Measurements from ENCODE around the gene IL10RA.
A peak's percentile ranks its signal among the peaks of the same experiment; 100 is the strongest.

IL10RA gene

DNA sequence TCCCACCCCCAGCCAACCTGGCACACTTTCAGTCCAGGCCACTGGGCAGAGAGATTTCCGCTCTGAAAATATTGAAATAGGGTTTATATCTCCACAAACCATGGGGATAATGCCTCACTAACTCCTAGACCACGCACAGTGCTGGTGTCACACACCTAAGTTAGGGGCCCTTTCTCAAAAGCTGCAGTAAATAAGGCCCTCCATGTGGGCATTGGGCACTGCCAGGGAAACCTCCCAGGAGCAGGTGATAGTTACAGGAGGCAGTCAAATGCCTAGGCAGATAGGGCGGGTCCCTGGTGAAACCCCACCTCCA, 3.1 kb upstream of the IL10RA start:
- in situ Hi-C loops (cut with MboI; ENCODE audit: low pct_unique_long_range_greater_than_20kb, low sequenced_read_pairs) = no loop called here
- no peak for DNase-seq

DNA sequence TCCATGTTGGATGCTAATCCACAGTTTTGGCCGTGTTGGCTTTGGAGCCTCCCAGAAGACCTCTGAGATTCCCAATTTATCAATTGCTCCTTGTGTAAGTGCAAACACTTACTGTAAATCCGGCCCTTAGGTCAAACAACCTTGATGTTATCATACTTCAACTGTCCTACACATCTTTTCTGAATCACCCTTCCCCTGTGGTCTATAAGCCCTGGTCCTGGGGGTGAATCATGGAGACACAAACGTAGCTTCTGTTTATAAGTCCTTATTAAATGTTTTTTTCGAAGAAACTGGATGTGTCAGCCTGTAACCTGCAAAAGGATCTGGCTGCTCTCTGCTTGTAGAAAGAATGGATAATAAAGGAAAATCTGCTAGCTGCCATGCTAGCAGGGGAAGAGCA, 1.7 kb upstream of the IL10RA start:
- in situ Hi-C loops (cut with MboI; ENCODE audit: low pct_unique_long_range_greater_than_20kb, low sequenced_read_pairs) = no loop called here
- DNase-seq = no peak

DNA sequence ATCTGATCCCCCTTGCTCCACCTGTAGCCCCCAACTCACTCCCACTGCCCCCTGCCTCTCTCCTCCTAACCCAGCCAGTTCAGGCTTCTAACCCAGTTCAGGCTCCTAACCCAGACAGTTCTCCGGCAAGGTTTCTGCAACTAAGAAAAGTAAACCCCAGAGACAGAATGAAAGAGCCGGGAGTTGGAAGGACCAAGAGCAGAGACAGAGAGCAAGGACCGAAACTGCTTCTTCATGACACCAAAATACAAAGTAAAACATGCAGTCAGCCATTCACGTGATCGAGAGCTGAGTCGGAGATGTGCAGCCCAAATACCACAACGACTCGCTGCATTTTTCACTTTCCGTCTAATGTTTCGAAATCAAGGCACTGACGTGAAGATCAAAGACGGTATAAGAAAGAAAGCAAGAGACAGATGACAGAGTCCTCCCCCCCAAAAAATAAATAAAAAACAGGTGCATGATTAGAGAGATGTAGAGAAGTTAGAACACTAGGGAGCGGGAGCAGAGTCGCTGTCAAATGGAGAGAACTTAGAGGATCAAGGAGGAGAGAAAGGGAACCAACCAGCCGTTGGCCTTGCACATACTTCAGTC, 884 bp downstream of the IL10RA start:
- in situ Hi-C loops (cut with MboI; ENCODE audit: low pct_unique_long_range_greater_than_20kb, low sequenced_read_pairs) = no loop called here
- DNase-seq = no peak

DNA sequence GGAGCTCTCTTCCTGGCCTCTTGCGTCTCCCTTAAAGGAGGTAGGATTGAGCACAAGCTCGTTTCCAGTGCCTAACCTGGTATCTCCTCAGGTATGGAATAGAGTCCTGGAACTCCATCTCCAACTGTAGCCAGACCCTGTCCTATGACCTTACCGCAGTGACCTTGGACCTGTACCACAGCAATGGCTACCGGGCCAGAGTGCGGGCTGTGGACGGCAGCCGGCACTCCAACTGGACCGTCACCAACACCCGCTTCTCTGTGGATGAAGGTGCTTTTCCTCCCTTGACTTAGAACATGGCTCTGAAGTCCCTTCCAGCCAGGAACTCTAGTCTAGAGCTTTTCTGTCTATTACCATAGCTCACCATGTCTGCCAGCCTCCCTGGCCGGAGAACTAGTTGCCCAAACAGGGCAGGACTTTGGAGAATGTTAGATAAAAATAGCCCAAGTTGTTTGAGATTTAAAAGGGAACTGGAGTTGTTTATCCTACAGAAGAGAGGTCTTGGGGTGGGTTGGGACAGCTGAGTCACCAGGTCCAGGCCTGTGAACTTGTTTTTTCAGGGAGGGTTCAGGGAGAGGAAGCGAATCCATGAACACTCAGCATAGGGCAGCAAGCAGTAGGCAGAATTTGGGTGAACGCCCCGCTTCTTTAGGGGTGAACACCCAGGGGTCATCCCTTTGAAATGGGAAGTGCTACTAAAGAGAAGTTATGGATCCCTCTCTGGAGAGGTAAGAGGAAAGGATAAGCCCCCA, 3.3 kb downstream of the IL10RA start:
- in situ Hi-C loops (cut with MboI; ENCODE audit: low pct_unique_long_range_greater_than_20kb, low sequenced_read_pairs) = no loop called here
- no peak for DNase-seq

DNA sequence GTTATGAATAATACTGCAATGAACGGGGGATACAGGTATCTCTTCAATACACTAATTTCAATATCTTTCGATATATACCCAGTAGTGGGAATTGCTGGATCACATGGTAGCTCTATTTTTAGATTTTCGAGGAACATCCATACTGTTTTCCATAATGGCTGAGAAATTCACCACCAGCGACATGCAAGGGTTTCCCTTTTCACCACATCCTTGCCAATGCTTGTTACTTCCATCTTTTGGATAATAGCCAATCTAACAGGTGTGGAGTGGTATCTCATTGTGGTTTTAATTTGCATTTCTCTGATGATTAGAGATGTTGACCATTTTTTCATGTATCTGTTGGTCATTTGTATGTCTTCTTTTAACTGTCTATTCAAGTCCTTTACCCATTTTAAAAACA, 5.9 kb downstream of the IL10RA start:
- in situ Hi-C loops (cut with MboI; ENCODE audit: low pct_unique_long_range_greater_than_20kb, low sequenced_read_pairs) = no loop called here
- DNase-seq = no peak

DNA sequence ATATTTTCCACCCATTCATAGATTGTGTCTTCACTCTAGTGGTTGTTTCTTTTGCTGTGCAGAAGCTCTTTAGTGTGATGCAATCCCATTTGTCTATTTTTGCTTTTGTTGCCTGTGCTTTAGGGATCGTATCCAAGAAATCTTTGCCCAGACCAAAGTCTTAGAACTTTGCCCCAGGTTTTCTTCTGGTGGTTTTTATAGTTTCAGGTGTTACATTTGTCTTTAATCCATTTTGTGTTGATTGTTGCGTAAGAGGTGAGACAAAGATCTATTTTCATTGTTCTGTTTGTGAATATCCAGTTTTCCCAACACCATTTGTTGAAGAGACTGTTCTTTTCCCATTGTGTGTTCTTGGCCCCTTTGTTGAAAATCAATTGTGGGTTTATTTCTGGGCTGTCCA, 6.4 kb downstream of the IL10RA start:
- no peak for DNase-seq
- in situ Hi-C loops (cut with MboI; ENCODE audit: low pct_unique_long_range_greater_than_20kb, low sequenced_read_pairs) = no loop called here

DNA sequence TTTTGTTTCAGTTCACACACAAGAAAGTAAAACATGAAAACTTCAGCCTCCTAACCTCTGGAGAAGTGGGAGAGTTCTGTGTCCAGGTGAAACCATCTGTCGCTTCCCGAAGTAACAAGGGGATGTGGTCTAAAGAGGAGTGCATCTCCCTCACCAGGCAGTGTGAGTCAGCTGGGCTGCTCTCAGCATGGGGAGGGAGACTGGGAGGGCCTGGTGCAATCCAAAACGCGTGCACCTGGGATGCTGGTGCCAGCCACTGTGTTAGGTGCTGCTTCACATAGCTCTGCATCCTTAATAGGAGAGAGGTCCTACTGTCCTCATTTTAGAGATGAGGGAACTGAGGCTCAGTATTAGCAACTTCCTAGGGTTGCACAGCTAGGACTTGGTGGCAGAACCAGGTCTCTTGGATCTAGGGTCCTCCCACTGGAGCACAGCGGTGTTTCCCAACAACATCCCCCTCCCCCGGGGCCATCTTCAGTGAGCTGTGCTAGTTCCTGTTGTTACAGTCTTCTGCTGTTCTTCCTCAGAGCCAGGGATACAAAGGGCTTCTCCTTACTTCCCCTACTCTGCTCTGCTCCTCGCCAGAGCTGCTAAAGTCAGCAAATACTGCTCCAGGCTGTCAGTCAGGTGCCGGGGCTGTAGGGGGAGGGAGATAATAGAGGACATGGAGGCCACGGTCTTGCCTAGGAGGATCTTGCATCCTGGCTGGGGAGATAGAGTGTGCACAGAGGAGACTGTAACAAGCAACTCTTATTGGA, 8.0 kb downstream of the IL10RA start:
- peak; percentile 45 for DNase-seq
- in situ Hi-C loops (cut with MboI; ENCODE audit: low pct_unique_long_range_greater_than_20kb, low sequenced_read_pairs) = no loop called here

DNA sequence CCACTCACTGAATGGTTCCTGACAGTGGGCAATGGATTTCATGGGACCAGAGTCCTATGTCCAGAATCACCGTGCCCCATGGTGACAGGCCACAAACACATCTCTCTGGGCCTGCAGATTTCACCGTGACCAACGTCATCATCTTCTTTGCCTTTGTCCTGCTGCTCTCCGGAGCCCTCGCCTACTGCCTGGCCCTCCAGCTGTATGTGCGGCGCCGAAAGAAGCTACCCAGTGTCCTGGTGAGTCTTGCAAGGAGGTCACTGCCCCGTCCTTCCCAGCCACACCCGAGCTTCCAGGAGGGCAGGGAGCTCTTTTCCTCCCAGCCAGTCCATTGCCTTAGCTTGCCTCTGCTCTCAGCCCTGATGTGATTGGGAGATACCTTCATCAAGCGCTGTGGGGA, 9.3 kb downstream of the IL10RA start:
- in situ Hi-C loops (cut with MboI; ENCODE audit: low pct_unique_long_range_greater_than_20kb, low sequenced_read_pairs) = no loop called here
- no peak for DNase-seq

DNA sequence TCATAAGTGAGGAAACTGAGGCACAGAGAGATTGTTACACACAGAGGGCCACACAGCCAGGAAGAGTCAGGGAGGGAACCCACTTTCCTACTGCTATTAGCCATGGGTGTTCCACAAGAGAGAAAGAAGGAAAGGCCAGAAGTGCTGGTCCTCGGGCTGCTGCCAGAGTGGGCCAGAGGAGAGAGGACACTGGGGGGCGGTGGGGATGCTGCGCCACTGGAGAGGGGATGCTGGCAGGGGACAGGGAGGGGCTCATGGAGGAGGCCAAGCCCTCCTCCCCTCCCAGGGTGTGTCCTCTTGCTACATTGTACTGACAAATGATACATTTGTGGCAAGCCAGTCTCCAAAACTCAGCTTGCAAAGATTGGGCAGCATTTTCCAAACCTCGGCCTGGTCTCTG, 9.9 kb downstream of the IL10RA start:
- DNase-seq = no peak
- in situ Hi-C loops (cut with MboI; ENCODE audit: low pct_unique_long_range_greater_than_20kb, low sequenced_read_pairs) = no loop called here

DNA sequence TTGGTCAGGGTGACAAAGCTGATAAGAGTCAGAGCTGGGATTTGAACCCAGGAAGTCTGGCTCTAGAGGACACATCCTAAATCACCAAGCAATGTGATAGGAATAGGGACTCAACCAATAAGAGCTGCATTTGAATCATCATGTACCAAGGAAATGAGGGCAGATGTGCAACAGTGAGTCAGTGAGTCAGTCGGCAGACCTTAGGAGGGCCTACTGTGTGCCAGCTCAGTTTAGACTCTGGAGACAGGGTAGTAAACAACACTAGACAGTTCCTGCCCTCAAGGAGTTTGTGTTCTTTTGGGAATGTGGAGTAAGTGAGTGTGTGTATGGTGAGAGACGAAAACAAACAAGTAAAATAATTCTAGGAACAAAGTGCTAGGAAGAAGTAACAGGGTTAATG, 11.2 kb downstream of the IL10RA start:
- no peak for DNase-seq
- in situ Hi-C loops (cut with MboI; ENCODE audit: low pct_unique_long_range_greater_than_20kb, low sequenced_read_pairs) = no loop called here

DNA sequence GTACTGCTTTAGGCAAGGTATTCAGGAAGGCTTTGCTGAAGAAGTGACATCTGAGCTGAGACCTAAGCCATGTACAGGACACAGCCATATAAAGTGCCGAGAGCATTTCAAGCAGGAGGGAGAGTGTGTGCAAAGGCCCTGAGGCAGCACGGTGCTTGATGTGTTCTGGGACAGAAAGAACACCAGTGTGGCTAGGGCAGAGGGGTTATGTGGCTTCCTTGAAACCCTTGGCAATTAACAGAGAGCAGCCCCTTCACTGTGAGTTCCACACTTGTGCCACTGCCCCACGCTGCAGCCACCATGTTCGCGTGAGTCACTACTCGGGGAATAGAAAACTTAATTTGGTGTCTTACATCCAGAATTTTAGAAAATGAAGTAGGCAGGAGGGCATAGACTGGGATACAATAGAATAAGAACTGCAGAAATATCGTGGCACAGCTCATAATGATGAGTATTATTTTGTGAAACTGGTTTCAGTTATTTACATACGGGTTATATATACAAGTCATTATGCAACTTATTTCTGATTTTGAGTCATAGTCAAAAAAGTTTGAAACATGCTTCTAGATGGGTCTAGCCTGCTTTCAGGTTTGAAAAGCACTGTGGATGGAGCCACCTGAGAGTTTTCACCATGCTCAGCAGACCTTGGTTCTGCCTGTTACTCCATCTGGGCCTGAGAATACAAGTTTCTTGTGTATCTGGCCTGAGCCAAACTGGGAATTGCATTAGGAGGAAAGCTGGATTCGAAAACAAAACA, 11.8 kb downstream of the IL10RA start:
- in situ Hi-C loops (cut with MboI; ENCODE audit: low pct_unique_long_range_greater_than_20kb, low sequenced_read_pairs) = no loop called here
- DNase-seq = no peak

DNA sequence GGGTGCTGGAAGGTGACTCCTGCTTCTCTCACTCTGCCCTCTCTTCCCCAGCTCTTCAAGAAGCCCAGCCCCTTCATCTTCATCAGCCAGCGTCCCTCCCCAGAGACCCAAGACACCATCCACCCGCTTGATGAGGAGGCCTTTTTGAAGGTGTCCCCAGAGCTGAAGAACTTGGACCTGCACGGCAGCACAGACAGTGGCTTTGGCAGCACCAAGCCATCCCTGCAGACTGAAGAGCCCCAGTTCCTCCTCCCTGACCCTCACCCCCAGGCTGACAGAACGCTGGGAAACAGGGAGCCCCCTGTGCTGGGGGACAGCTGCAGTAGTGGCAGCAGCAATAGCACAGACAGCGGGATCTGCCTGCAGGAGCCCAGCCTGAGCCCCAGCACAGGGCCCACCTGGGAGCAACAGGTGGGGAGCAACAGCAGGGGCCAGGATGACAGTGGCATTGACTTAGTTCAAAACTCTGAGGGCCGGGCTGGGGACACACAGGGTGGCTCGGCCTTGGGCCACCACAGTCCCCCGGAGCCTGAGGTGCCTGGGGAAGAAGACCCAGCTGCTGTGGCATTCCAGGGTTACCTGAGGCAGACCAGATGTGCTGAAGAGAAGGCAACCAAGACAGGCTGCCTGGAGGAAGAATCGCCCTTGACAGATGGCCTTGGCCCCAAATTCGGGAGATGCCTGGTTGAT, 12.6 kb downstream of the IL10RA start:
- DNase-seq = no peak
- in situ Hi-C loops (cut with MboI; ENCODE audit: low pct_unique_long_range_greater_than_20kb, low sequenced_read_pairs) = no loop called here

DNA sequence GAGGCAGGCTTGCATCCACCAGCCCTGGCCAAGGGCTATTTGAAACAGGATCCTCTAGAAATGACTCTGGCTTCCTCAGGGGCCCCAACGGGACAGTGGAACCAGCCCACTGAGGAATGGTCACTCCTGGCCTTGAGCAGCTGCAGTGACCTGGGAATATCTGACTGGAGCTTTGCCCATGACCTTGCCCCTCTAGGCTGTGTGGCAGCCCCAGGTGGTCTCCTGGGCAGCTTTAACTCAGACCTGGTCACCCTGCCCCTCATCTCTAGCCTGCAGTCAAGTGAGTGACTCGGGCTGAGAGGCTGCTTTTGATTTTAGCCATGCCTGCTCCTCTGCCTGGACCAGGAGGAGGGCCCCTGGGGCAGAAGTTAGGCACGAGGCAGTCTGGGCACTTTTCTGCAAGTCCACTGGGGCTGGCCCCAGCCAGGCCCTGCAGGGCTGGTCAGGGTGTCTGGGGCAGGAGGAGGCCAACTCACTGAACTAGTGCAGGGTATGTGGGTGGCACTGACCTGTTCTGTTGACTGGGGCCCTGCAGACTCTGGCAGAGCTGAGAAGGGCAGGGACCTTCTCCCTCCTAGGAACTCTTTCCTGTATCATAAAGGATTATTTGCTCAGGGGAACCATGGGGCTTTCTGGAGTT, 13.3 kb downstream of the IL10RA start:
- in situ Hi-C loops (cut with MboI; ENCODE audit: low pct_unique_long_range_greater_than_20kb, low sequenced_read_pairs) = no loop called here
- DNase-seq = no peak

DNA sequence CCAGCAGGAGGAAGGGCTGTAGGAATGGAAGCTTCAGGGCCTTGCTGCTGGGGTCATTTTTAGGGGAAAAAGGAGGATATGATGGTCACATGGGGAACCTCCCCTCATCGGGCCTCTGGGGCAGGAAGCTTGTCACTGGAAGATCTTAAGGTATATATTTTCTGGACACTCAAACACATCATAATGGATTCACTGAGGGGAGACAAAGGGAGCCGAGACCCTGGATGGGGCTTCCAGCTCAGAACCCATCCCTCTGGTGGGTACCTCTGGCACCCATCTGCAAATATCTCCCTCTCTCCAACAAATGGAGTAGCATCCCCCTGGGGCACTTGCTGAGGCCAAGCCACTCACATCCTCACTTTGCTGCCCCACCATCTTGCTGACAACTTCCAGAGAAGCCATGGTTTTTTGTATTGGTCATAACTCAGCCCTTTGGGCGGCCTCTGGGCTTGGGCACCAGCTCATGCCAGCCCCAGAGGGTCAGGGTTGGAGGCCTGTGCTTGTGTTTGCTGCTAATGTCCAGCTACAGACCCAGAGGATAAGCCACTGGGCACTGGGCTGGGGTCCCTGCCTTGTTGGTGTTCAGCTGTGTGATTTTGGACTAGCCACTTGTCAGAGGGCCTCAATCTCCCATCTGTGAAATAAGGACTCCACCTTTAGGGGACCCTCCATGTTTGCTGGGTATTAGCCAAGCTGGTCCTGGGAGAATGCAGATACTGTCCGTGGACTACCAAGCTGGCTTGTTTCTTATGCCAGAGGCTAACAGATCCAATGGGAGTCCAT, 14.1 kb downstream of the IL10RA start:
- in situ Hi-C loops (cut with MboI; ENCODE audit: low pct_unique_long_range_greater_than_20kb, low sequenced_read_pairs) = no loop called here
- no peak for DNase-seq

DNA sequence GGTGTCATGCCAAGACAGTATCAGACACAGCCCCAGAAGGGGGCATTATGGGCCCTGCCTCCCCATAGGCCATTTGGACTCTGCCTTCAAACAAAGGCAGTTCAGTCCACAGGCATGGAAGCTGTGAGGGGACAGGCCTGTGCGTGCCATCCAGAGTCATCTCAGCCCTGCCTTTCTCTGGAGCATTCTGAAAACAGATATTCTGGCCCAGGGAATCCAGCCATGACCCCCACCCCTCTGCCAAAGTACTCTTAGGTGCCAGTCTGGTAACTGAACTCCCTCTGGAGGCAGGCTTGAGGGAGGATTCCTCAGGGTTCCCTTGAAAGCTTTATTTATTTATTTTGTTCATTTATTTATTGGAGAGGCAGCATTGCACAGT, 14.6 kb downstream of the IL10RA start:
- in situ Hi-C loops (cut with MboI; ENCODE audit: low pct_unique_long_range_greater_than_20kb, low sequenced_read_pairs) = no loop called here
- DNase-seq = no peak

DNA sequence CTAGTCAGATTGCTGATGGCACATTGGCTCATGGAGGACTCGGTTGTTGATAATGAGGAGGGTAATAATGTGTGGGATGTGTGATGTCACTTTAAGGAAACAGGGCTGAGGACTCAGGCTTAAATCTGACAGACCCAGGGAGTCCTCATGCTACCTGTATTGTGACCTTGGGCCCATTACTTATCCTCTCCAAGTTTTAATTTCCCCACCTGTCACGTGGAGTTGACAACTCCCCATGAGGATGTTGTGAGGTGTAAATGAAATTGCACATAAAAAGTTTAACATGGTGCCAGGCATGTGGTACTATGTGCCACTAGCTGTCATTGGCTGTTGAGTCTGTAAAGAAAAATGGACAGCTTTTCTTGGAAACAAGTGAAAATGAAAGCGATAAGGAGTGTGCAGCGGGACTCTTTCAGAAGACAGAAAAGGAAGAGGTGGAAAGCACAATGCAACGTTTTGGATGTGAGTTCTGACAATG, 15.3 kb downstream of the IL10RA start:
- no peak for DNase-seq
- in situ Hi-C loops (cut with MboI; ENCODE audit: low pct_unique_long_range_greater_than_20kb, low sequenced_read_pairs) = no loop called here

DNA sequence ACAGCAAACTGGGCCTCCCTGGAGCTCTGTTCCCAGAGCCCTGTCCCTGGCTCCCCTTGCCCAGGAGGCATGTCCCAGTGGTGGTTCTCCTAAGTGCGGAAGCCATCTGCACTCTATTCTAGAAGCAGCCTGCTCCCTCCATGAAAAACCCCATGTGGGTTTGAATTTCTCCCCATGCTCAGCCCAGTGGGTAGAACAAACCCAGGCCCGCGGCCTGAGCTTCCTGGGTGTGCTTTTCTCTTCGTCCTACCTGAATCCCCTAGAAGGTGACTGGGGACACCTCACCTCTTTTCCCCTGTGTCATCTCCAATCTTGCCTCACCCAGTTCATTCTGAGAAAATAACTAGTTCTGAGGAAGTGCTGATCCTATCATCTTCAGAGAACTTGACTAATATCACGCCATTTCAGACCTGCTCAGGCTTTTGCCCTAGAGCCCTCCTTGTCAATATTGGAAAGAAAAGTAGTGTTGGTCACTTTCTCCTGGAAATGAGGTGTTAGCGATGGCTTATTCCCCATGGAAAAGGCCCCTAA, 15.9 kb downstream of the IL10RA start:
- no peak for DNase-seq
- in situ Hi-C loops (cut with MboI; ENCODE audit: low pct_unique_long_range_greater_than_20kb, low sequenced_read_pairs) = no loop called here

Measured in KBM-7 (cell line).